Caco-2 (cell line): ENCODE data around the gene REPIN1. TPM values are rescaled to one million over a fixed set of nuclear protein-coding genes. Genes with fewer than 3 reads are reported as not detected.

ENCODE experiments used
- BruUV-seq: library from RNA; stranded (reverse); fragments of 400-500 nt; replicated peaks from 2 replicates; lab custom pipeline; 2021; lab: Mats Ljungman, UMichigan
- CTCF ChIA-PET: fragments of 300-600 bp; sonication (Branson Sonifier 250); formaldehyde crosslinking; loops from one replicate; lab custom pipeline; 2022; ENCODE audit warnings: antibody characterized with exemption; lab: Charles Lee
- POLR2A ChIA-PET: fragments of 300-600 bp; sonication (Branson Sonifier 250); formaldehyde crosslinking; loops from one replicate; lab custom pipeline; 2022; ENCODE audit warnings: antibody characterized with exemption; lab: Charles Lee
- DNase-seq, 2 experiments: peaks; one replicate each; pipeline versions ENCODE4 v3.0.0 to v3.0.0-alpha.2; 2020 to 2022
- H3K27me3 ChIP-seq: replicated peaks from 2 replicates; pipeline ENCODE4 v1.6.0; 2011; ENCODE audit warnings: low read length; ENCODE audit not compliant: control insufficient read depth, insufficient read depth
- H3K36me3 ChIP-seq: 2 replicates; pipeline ENCODE4 v1.5.1; 2011; ENCODE audit warnings: low read length; ENCODE audit not compliant: control insufficient read depth, insufficient read depth
- H3K4me1 ChIP-seq: fragments of 250-450 bp; sonication (Bioruptor Pico); 2 replicates; pipeline ENCODE4 v1.5.1; 2020; ENCODE audit warnings: mild to moderate bottlenecking
- H3K4me3 ChIP-seq: 2 replicates; pipeline ENCODE4 v1.5.1; 2011; ENCODE audit warnings: low read depth, mild to moderate bottlenecking, control low read depth, low read length
- H3K9me3 ChIP-seq: fragments of 250-450 bp; sonication (Bioruptor Pico); 2 replicates; pipeline ENCODE4 v1.5.1; 2020; ENCODE audit warnings: mild to moderate bottlenecking, moderate library complexity
- H3K27ac Mint-ChIP-seq: one replicate; pipeline ENCODE4 v1.8.0; 2022; ENCODE audit warnings: mixed read lengths; ENCODE audit not compliant: unreplicated experiment
- H3K27me3 Mint-ChIP-seq: one replicate; pipeline ENCODE4 v1.8.0; 2022; ENCODE audit warnings: mixed read lengths; ENCODE audit not compliant: insufficient read depth, unreplicated experiment
- H3K36me3 Mint-ChIP-seq: one replicate; pipeline ENCODE4 v1.8.0; 2022; ENCODE audit warnings: mild to moderate bottlenecking, mixed read lengths; ENCODE audit not compliant: insufficient read depth, unreplicated experiment
- H3K4me1 Mint-ChIP-seq: one replicate; pipeline ENCODE4 v1.8.0; 2022; ENCODE audit warnings: low read depth, mixed read lengths; ENCODE audit not compliant: unreplicated experiment
- H3K4me3 Mint-ChIP-seq: one replicate; pipeline ENCODE4 v1.8.0; 2022; ENCODE audit warnings: mild to moderate bottlenecking, moderate library complexity, mixed read lengths; ENCODE audit not compliant: unreplicated experiment
- H3K9me3 Mint-ChIP-seq: one replicate; pipeline ENCODE4 v1.8.0; 2022; ENCODE audit warnings: mixed read lengths; ENCODE audit not compliant: unreplicated experiment
- CTCF ChIP-seq, 2 experiments: fragments of 200-600 bp in 1 of 2; IDR thresholded peaks; 1 replicate in 1 of 2; 2 replicates in 1 of 2; pipeline versions ENCODE4 v1.5.1 to v1.8.0; 2011 to 2022; ENCODE audit warnings: antibody characterized with exemption in 1 of 2, control low read depth in 1 of 2, inconsistent platforms in 1 of 2, low read depth in 1 of 2, low read length in 1 of 2, mild to moderate bottlenecking in 1 of 2, moderate library complexity in 1 of 2; ENCODE audit not compliant: insufficient read depth in 1 of 2, severe bottlenecking in 1 of 2, unreplicated experiment in 1 of 2
- intact Hi-C: fragments of 100-400 bp; cut with micrococcal nuclease; formaldehyde crosslinking; loops from one replicate; pipeline ENCODE4 v1.10.0; 2022; ENCODE audit not compliant: unreplicated experiment
- total RNA-seq: library from RNA; stranded (reverse); gene quantifications from 2 replicates; pipeline ENCODE4 v1.2.3, GENCODE V29; 2022

The REPIN1 gene
- total RNA-seq, 1 experiment from 2014 or later = 148 TPM

GRCh38 chr7:150332852-150333635, 35.6 kb upstream of the REPIN1 start:
- no peaks in the 10 kb centered on the region for H3K4me1 Mint-ChIP-seq
- Histone ChIP-seq H3K4me3 (no peak overlapping the region), H3K4me1 (no peaks in the 10 kb centered on the region), H3K36me3 (peaks cover 6% of the 10 kb centered on the region), H3K9me3 (no peaks in the 10 kb centered on the region), H3K27me3 (no peaks in the 10 kb centered on the region)
- CTCF ChIA-PET = no interaction called here
- BruUV-seq = no TSS peak
- POLR2A ChIA-PET = no interaction called here
- H3K36me3 Mint-ChIP-seq = peaks cover 28% of the 10 kb centered on the region
- no peak for DNase-seq
- H3K4me3 Mint-ChIP-seq = no peak overlapping the region
- no peak for TF ChIP-seq CTCF (IDR thresholded peaks at IDR 0.05; ENCODE audit: insufficient read depth in 1 of 2, low read depth in 1 of 2, low read length in 1 of 2, severe bottlenecking in 1 of 2, unreplicated experiment in 1 of 2)
- H3K9me3 Mint-ChIP-seq = no peaks in the 10 kb centered on the region
- H3K27me3 Mint-ChIP-seq = no peaks in the 10 kb centered on the region
- intact Hi-C loops = no loop called here
- H3K27ac Mint-ChIP-seq = no peak overlapping the region

GRCh38 chr7:150333659-150334058, 35.0 kb upstream of the REPIN1 start:
- no peak for TF ChIP-seq CTCF (IDR thresholded peaks at IDR 0.05; ENCODE audit: insufficient read depth in 1 of 2, low read depth in 1 of 2, low read length in 1 of 2, severe bottlenecking in 1 of 2, unreplicated experiment in 1 of 2)
- POLR2A ChIA-PET = no interaction called here

GRCh38 chr7:150334108-150334507, 34.5 kb upstream of the REPIN1 start:
- H3K27ac Mint-ChIP-seq = no peak overlapping the region
- Histone ChIP-seq H3K4me1 (no peaks in the 10 kb centered on the region), H3K9me3 (no peaks in the 10 kb centered on the region), H3K4me3 (no peak overlapping the region), H3K27me3 (no peaks in the 10 kb centered on the region), H3K36me3 (peaks cover 6% of the 10 kb centered on the region)
- DNase-seq = no peak
- no peak overlapping the region for H3K4me3 Mint-ChIP-seq
- H3K27me3 Mint-ChIP-seq = no peaks in the 10 kb centered on the region
- no peak for TF ChIP-seq CTCF (IDR thresholded peaks at IDR 0.05; ENCODE audit: insufficient read depth in 1 of 2, low read depth in 1 of 2, low read length in 1 of 2, severe bottlenecking in 1 of 2, unreplicated experiment in 1 of 2)
- no TSS peak for BruUV-seq
- intact Hi-C loops = no loop called here
- ChIA-PET CTCF (no interaction called here), POLR2A (no interaction called here)
- H3K36me3 Mint-ChIP-seq = peaks cover 23% of the 10 kb centered on the region
- H3K9me3 Mint-ChIP-seq = no peaks in the 10 kb centered on the region
- no peaks in the 10 kb centered on the region for H3K4me1 Mint-ChIP-seq

More at GRCh38 chr7:150333659-150334058, 35.0 kb upstream of the REPIN1 start:
- Mint-ChIP-seq H3K4me1 (no peaks in the 10 kb centered on the region), H3K4me3 (no peak overlapping the region), H3K27me3 (no peaks in the 10 kb centered on the region), H3K36me3 (peaks cover 27% of the 10 kb centered on the region), H3K27ac (no peak overlapping the region), H3K9me3 (no peaks in the 10 kb centered on the region)
- H3K9me3 ChIP-seq = no peaks in the 10 kb centered on the region
- H3K27me3 ChIP-seq = no peaks in the 10 kb centered on the region
- peaks cover 6% of the 10 kb centered on the region for H3K36me3 ChIP-seq
- CTCF ChIA-PET = no interaction called here
- DNase-seq = no peak
- no peak overlapping the region for H3K4me3 ChIP-seq
- intact Hi-C loops = no loop called here
- no peaks in the 10 kb centered on the region for H3K4me1 ChIP-seq
- BruUV-seq = no TSS peak
